H1 (cell line): ENCODE data around the gene FOXI1. TPM values are rescaled to one million over a fixed set of nuclear protein-coding genes. Genes with fewer than 3 reads are reported as not detected.

ENCODE experiments used
- ASH2L ChIP-seq: fragments of 200-600, 300-600 bp; sonication (generic); IDR thresholded peaks from one replicate; pipeline ENCODE4 v1.7.1; 2017; ENCODE audit warnings: low read length
- CBX8 ChIP-seq: fragments of 300-800, 300-1000 bp; sonication (generic); IDR thresholded peaks from 2 replicates; pipeline ENCODE4 v1.7.1; 2016; ENCODE audit warnings: low read depth, low read length, borderline replicate concordance
- GTF2F1 ChIP-seq: IDR thresholded peaks from 2 replicates; pipeline ENCODE4 v1.6.1; 2012; ENCODE audit warnings: low read depth, low read length, improper control_type of control experiment, borderline replicate concordance
- KDM4A ChIP-seq: IDR thresholded peaks from one replicate; pipeline ENCODE4 v1.7.1; 2012; ENCODE audit warnings: low read depth, mild to moderate bottlenecking, moderate library complexity, low read length, inconsistent platforms; ENCODE audit not compliant: severe bottlenecking
- POU5F1 ChIP-seq: IDR thresholded peaks from 2 replicates; pipeline ENCODE4 v1.6.1; 2011; ENCODE audit warnings: low read depth, mild to moderate bottlenecking, low read length, moderate library complexity
- RNF2 ChIP-seq: fragments of 200-900, 300-1000 bp; sonication (generic); IDR thresholded peaks from 2 replicates; pipeline ENCODE4 v1.7.1; 2016; ENCODE audit warnings: borderline replicate concordance, low read depth, mild to moderate bottlenecking, antibody characterized with exemption, low read length; ENCODE audit not compliant: poor library complexity, severe bottlenecking; ENCODE audit errors: missing control alignments
- SIN3A ChIP-seq, 2 experiments: IDR thresholded peaks in 1 of 2; conservative IDR thresholded peaks in 1 of 2; 2 replicates each; pipeline ENCODE4 v1.6.1; 2011 to 2012; ENCODE audit warnings: low read length in 2 of 2, improper control_type of control experiment in 1 of 2, low read depth in 1 of 2, mild to moderate bottlenecking in 1 of 2
- polyA plus RNA-seq, 7 experiments: library from polyadenylated mRNA; depleted of rRNA in 3 of 7; stranded (reverse) in 5 of 7; unstranded in 2 of 7; fragments of >200 nt in 5 of 7; fragments of 200-250 nt in 2 of 7; gene quantifications; 1 replicate in 5 of 7; 2 replicates in 1 of 7; 4 replicates in 1 of 7; pipeline versions ENCODE4 v1.2.1 to v1.2.3, GENCODE V29; 2011 to 2013; ENCODE audit warnings: missing spikeins in 2 of 7, mixed read lengths in 2 of 7
- total RNA-seq: library from RNA; stranded (reverse); fragmentation: NEBNext Ultra II Directional; extraction: Animal tissue kit (Norgen Biotek cat#: 25700); gene quantifications from 2 replicates; pipeline ENCODE4 v1.2.1, GENCODE V29; 2021
- TF ChIP-seq, protein P1 (sequence below): fragments of 300-600 bp; sonication (generic); IDR thresholded peaks from 2 replicates; pipeline ENCODE4 v1.7.1; 2012; ENCODE audit warnings: low read length, moderate library complexity, mild to moderate bottlenecking, inconsistent platforms; ENCODE audit not compliant: insufficient replicate concordance

Gene FOXI1
- total and polyA plus RNA-seq, 2 of the 8 experiments (the other 6 are each of a cell fraction or from before 2014, with no cell fraction given): not detected

GRCh38 chr5:170076211-170076610, 29.5 kb upstream of the FOXI1 start (continued):
- TF ChIP-seq RNF2 (no peak), SIN3A (conservative IDR thresholded peaks at IDR 0.05 in 1 of 2, IDR thresholded peaks at IDR 0.05 in 1 of 2; ENCODE audit: low read depth in 1 of 2, low read length in 2 of 2) (no peak), ASH2L (no peak), GTF2F1 (no peak), CBX8 (no peak), POU5F1 (no peak), KDM4A (no peak)
- TF ChIP-seq, protein P1, sequence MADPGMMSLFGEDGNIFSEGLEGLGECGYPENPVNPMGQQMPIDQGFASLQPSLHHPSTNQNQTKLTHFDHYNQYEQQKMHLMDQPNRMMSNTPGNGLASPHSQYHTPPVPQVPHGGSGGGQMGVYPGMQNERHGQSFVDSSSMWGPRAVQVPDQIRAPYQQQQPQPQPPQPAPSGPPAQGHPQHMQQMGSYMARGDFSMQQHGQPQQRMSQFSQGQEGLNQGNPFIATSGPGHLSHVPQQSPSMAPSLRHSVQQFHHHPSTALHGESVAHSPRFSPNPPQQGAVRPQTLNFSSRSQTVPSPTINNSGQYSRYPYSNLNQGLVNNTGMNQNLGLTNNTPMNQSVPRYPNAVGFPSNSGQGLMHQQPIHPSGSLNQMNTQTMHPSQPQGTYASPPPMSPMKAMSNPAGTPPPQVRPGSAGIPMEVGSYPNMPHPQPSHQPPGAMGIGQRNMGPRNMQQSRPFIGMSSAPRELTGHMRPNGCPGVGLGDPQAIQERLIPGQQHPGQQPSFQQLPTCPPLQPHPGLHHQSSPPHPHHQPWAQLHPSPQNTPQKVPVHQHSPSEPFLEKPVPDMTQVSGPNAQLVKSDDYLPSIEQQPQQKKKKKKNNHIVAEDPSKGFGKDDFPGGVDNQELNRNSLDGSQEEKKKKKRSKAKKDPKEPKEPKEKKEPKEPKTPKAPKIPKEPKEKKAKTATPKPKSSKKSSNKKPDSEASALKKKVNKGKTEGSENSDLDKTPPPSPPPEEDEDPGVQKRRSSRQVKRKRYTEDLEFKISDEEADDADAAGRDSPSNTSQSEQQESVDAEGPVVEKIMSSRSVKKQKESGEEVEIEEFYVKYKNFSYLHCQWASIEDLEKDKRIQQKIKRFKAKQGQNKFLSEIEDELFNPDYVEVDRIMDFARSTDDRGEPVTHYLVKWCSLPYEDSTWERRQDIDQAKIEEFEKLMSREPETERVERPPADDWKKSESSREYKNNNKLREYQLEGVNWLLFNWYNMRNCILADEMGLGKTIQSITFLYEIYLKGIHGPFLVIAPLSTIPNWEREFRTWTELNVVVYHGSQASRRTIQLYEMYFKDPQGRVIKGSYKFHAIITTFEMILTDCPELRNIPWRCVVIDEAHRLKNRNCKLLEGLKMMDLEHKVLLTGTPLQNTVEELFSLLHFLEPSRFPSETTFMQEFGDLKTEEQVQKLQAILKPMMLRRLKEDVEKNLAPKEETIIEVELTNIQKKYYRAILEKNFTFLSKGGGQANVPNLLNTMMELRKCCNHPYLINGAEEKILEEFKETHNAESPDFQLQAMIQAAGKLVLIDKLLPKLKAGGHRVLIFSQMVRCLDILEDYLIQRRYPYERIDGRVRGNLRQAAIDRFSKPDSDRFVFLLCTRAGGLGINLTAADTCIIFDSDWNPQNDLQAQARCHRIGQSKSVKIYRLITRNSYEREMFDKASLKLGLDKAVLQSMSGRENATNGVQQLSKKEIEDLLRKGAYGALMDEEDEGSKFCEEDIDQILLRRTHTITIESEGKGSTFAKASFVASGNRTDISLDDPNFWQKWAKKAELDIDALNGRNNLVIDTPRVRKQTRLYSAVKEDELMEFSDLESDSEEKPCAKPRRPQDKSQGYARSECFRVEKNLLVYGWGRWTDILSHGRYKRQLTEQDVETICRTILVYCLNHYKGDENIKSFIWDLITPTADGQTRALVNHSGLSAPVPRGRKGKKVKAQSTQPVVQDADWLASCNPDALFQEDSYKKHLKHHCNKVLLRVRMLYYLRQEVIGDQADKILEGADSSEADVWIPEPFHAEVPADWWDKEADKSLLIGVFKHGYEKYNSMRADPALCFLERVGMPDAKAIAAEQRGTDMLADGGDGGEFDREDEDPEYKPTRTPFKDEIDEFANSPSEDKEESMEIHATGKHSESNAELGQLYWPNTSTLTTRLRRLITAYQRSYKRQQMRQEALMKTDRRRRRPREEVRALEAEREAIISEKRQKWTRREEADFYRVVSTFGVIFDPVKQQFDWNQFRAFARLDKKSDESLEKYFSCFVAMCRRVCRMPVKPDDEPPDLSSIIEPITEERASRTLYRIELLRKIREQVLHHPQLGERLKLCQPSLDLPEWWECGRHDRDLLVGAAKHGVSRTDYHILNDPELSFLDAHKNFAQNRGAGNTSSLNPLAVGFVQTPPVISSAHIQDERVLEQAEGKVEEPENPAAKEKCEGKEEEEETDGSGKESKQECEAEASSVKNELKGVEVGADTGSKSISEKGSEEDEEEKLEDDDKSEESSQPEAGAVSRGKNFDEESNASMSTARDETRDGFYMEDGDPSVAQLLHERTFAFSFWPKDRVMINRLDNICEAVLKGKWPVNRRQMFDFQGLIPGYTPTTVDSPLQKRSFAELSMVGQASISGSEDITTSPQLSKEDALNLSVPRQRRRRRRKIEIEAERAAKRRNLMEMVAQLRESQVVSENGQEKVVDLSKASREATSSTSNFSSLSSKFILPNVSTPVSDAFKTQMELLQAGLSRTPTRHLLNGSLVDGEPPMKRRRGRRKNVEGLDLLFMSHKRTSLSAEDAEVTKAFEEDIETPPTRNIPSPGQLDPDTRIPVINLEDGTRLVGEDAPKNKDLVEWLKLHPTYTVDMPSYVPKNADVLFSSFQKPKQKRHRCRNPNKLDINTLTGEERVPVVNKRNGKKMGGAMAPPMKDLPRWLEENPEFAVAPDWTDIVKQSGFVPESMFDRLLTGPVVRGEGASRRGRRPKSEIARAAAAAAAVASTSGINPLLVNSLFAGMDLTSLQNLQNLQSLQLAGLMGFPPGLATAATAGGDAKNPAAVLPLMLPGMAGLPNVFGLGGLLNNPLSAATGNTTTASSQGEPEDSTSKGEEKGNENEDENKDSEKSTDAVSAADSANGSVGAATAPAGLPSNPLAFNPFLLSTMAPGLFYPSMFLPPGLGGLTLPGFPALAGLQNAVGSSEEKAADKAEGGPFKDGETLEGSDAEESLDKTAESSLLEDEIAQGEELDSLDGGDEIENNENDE: no peak
- TF ChIP-seq, all 59 proteins: peak for 0
